RWPE2 (cell line): ENCODE data around the gene EOMES.

ENCODE experiments used
- ATAC-seq: fragments of 200-7000 bp; cut with Tn5 transposase; 3 replicates; pipeline ENCODE4 v1.9.1; 2021; ENCODE audit warnings: low read depth
- DNase-seq: peaks from one replicate; pipeline ENCODE4 v3.0.0-alpha.2; 2020; ENCODE audit warnings: low spot score
- H3K27ac ChIP-seq: fragments of 450-650 bp; 2 replicates; pipeline ENCODE4 v1.5.1; 2017; ENCODE audit warnings: mild to moderate bottlenecking; ENCODE audit not compliant: poor library complexity, severe bottlenecking
- H3K27me3 ChIP-seq: fragments of 250-450 bp; sonication (Bioruptor Pico); 2 replicates; pipeline ENCODE4 v1.5.1; 2021; ENCODE audit warnings: mild to moderate bottlenecking, moderate library complexity; ENCODE audit not compliant: insufficient read depth, poor library complexity, severe bottlenecking
- H3K36me3 ChIP-seq: fragments of 250-450 bp; sonication (Bioruptor Pico); 2 replicates; pipeline ENCODE4 v1.5.1; 2020; ENCODE audit warnings: low read depth, mild to moderate bottlenecking, moderate library complexity
- H3K4me1 ChIP-seq: fragments of 250-450 bp; sonication (Bioruptor Pico); 2 replicates; pipeline ENCODE4 v1.5.1; 2021; ENCODE audit warnings: mild to moderate bottlenecking, moderate library complexity; ENCODE audit not compliant: insufficient read depth, poor library complexity, severe bottlenecking
- H3K4me3 ChIP-seq: fragments of 250-450 bp; sonication (Bioruptor Pico); 2 replicates; pipeline ENCODE4 v1.5.1; 2021; ENCODE audit warnings: mild to moderate bottlenecking, moderate library complexity; ENCODE audit not compliant: severe bottlenecking
- H3K9me3 ChIP-seq: fragments of 250-450 bp; sonication (Bioruptor Pico); 2 replicates; pipeline ENCODE4 v1.5.1; 2021; ENCODE audit warnings: mild to moderate bottlenecking, moderate library complexity; ENCODE audit not compliant: severe bottlenecking
- TF ChIP-seq, protein P1 (sequence below): fragments of 450-650 bp; IDR thresholded peaks from one replicate; pipeline ENCODE4 v1.5.1; 2017; ENCODE audit warnings: mild to moderate bottlenecking, moderate library complexity; ENCODE audit not compliant: poor library complexity, severe bottlenecking

The EOMES gene

DNA sequence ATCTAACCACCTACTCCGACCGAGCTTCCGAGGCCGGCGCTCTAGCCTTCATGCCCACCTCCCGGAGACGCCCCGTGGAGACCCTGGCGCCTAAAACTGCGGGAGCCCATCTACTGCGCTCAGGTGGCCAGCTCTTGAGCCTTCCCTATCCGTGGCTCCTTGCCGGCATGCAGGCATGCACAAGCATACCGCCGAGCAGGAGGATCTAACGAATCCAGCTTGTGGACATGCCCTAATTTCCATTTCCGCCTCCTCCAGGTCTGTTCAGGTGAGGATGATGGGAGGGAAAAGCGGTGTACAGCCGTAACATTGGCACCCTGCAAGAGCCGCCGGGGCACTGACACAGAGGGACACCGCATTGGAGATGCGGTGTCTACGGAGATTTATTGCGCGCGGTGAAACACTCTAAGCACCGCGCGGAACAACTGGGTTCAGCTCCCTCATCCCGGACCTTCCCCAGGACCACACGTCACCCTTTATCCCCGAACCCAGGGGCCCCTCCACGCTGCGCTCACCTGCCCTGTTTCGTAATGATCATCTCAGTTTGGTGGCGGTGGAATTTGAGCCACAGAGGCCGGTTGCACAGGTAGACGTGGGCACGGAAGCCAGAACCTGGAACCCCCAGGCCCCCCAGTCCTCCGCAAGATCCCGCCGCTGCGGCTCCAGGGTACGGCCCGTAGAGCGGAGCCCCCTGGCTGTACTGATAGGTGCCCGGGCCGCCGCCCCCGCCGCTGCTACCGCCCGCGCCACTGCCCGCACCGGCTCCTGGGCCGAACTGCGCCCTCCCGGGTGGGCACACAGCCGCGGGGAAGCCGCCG lies 1.0 kb downstream of the EOMES start:
- TF ChIP-seq, protein P1, sequence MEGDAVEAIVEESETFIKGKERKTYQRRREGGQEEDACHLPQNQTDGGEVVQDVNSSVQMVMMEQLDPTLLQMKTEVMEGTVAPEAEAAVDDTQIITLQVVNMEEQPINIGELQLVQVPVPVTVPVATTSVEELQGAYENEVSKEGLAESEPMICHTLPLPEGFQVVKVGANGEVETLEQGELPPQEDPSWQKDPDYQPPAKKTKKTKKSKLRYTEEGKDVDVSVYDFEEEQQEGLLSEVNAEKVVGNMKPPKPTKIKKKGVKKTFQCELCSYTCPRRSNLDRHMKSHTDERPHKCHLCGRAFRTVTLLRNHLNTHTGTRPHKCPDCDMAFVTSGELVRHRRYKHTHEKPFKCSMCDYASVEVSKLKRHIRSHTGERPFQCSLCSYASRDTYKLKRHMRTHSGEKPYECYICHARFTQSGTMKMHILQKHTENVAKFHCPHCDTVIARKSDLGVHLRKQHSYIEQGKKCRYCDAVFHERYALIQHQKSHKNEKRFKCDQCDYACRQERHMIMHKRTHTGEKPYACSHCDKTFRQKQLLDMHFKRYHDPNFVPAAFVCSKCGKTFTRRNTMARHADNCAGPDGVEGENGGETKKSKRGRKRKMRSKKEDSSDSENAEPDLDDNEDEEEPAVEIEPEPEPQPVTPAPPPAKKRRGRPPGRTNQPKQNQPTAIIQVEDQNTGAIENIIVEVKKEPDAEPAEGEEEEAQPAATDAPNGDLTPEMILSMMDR = no peak
- ATAC-seq = peak; percentile 68
- DNase-seq = no peak
- H3K36me3 ChIP-seq = no peaks in the 10 kb centered on the region
- H3K4me1 ChIP-seq = no peaks in the 10 kb centered on the region
- H3K9me3 ChIP-seq = no peaks in the 10 kb centered on the region
- H3K27me3 ChIP-seq = peaks cover 23% of the 10 kb centered on the region
- H3K27ac ChIP-seq = no peak overlapping the region
- H3K4me3 ChIP-seq = peak overlapping the region; percentile 47

GRCh38 chr3:27719314-27720003 lies 2.7 kb downstream of the EOMES start:
- Histone ChIP-seq H3K4me3 (no peak overlapping the region), H3K36me3 (no peaks in the 10 kb centered on the region), H3K27me3 (peaks cover 19% of the 10 kb centered on the region), H3K27ac (no peak overlapping the region), H3K9me3 (no peaks in the 10 kb centered on the region), H3K4me1 (no peaks in the 10 kb centered on the region)
- TF ChIP-seq, protein P1 = no peak
- ATAC-seq (no peak), DNase-seq (no peak)

DNA sequence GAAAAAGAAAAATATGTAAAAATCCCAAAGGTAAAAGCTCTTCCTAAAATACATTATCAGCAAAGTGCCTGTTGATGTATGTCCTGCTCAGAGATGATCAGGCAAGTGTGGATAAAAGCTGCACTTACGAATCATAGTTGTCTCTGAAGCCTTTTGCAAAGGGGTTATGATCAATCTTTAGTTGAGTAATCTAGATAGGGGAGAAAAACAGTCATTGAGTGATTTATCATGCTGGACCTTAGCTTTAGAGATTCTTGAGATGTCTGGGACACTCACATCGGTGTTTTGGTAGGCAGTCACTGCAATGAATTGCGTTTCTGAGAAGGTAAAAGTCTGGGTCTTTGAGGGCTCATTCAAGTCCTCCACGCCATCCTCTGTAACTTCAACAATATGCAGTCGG lies 3.7 kb downstream of the EOMES start:
- Histone ChIP-seq H3K4me3 (no peak overlapping the region), H3K27me3 (peaks cover 11% of the 10 kb centered on the region), H3K36me3 (no peaks in the 10 kb centered on the region), H3K4me1 (no peaks in the 10 kb centered on the region), H3K9me3 (no peaks in the 10 kb centered on the region), H3K27ac (no peak overlapping the region)
- ATAC-seq (no peak), DNase-seq (no peak)
- TF ChIP-seq, protein P1 = no peak

GRCh38 chr3:27717200-27717852 lies 4.8 kb downstream of the EOMES start:
- H3K4me3 ChIP-seq = no peak overlapping the region
- H3K36me3 ChIP-seq = no peaks in the 10 kb centered on the region
- no peak overlapping the region for H3K27ac ChIP-seq
- no peaks in the 10 kb centered on the region for H3K9me3 ChIP-seq
- H3K4me1 ChIP-seq = no peaks in the 10 kb centered on the region
- TF ChIP-seq, protein P1 = no peak
- peaks cover 5% of the 10 kb centered on the region for H3K27me3 ChIP-seq
- no peak for ATAC-seq
- DNase-seq = no peak
